Neuronal stem cell (in vitro differentiated cells): ENCODE data around the gene MARK2.

ENCODE experiments used
- DNase-seq: peaks from one replicate; pipeline ENCODE4 v3.0.0-alpha.2; 2013; ENCODE audit warnings: low spot score
- H2AFZ ChIP-seq: one replicate; pipeline ENCODE4 v1.6.1; 2013; ENCODE audit warnings: mild to moderate bottlenecking, low read length, inconsistent platforms
- H2AK5ac ChIP-seq: 2 replicates; pipeline ENCODE4 v1.6.1; 2013; ENCODE audit warnings: low read depth, mild to moderate bottlenecking, inconsistent platforms, low read length, moderate library complexity, mixed read lengths
- H2BK120ac ChIP-seq: 2 replicates; pipeline ENCODE4 v1.6.1; 2013; ENCODE audit warnings: low read depth, mild to moderate bottlenecking, inconsistent platforms, low read length, moderate library complexity, mixed read lengths
- H2BK12ac ChIP-seq: one replicate; pipeline ENCODE4 v1.6.1; 2013; ENCODE audit warnings: low read length, inconsistent platforms
- H2BK15ac ChIP-seq: 2 replicates; pipeline ENCODE4 v1.6.1; 2013; ENCODE audit warnings: mild to moderate bottlenecking, low read length, inconsistent platforms, mixed read lengths
- H2BK5ac ChIP-seq: one replicate; pipeline ENCODE4 v1.6.1; 2013; ENCODE audit warnings: inconsistent platforms, mild to moderate bottlenecking, low read length, moderate library complexity
- H3K14ac ChIP-seq: one replicate; pipeline ENCODE4 v1.6.1; 2013; ENCODE audit warnings: low read length, inconsistent platforms
- H3K18ac ChIP-seq: 2 replicates; pipeline ENCODE4 v1.6.1; 2013; ENCODE audit warnings: low read length, inconsistent platforms
- H3K23ac ChIP-seq: 2 replicates; pipeline ENCODE4 v1.6.1; 2013; ENCODE audit warnings: low read depth, mild to moderate bottlenecking, mixed read lengths, low read length, inconsistent platforms; ENCODE audit not compliant: poor library complexity
- H3K27ac ChIP-seq: replicated peaks from 3 replicates; pipeline ENCODE4 v1.5.1; 2013; ENCODE audit warnings: low read length, inconsistent platforms
- H3K27me3 ChIP-seq, 3 experiments: 2 replicates each; pipeline ENCODE4 v1.6.1; 2013; ENCODE audit warnings: low read length in 3 of 3, mild to moderate bottlenecking in 2 of 3, inconsistent platforms in 1 of 3, low read depth in 1 of 3, mixed read lengths in 1 of 3, moderate library complexity in 1 of 3; ENCODE audit not compliant: control insufficient read depth in 3 of 3, insufficient read depth in 3 of 3
- H3K36me3 ChIP-seq, 2 donors: replicated peaks in 1 of 2; 2 replicates each; pipeline ENCODE4 v1.6.1; 2013; ENCODE audit warnings: low read length in 2 of 2; ENCODE audit not compliant: control insufficient read depth in 2 of 2, insufficient read depth in 2 of 2
- H3K4ac ChIP-seq: 2 replicates; pipeline ENCODE4 v1.6.1; 2013; ENCODE audit warnings: inconsistent platforms, mild to moderate bottlenecking, low read length, moderate library complexity
- H3K4me1 ChIP-seq, 2 donors: 1 replicate in 1 of 2; 2 replicates in 1 of 2; pipeline ENCODE4 v1.6.1; 2013; ENCODE audit warnings: low read length in 2 of 2, low read depth in 1 of 2; ENCODE audit not compliant: control insufficient read depth in 2 of 2, insufficient read depth in 1 of 2
- H3K4me2 ChIP-seq: one replicate; pipeline ENCODE4 v1.6.1; 2013; ENCODE audit warnings: mild to moderate bottlenecking, low read length, inconsistent platforms; ENCODE audit not compliant: insufficient read depth, poor library complexity, severe bottlenecking
- H3K4me3 ChIP-seq, 2 donors: 2 replicates each; pipeline ENCODE4 v1.5.1; 2013; ENCODE audit warnings: low read length in 2 of 2, mild to moderate bottlenecking in 2 of 2, inconsistent platforms in 1 of 2, moderate library complexity in 1 of 2
- H3K79me1 ChIP-seq: one replicate; pipeline ENCODE4 v1.6.1; 2013; ENCODE audit warnings: low read depth, mild to moderate bottlenecking, inconsistent platforms, low read length, moderate library complexity
- H3K9ac ChIP-seq: one replicate; pipeline ENCODE4 v1.6.1; 2013; ENCODE audit warnings: mild to moderate bottlenecking, low read depth, low read length, inconsistent platforms; ENCODE audit not compliant: poor library complexity
- H3K9me3 ChIP-seq, 2 donors: replicated peaks in 1 of 2; 2 replicates each; pipeline versions ENCODE3 to v1.6.1; 2013; ENCODE audit warnings: low read length in 2 of 2, mild to moderate bottlenecking in 2 of 2, inconsistent platforms in 1 of 2, low read depth in 1 of 2, mixed read lengths in 1 of 2, moderate library complexity in 1 of 2; ENCODE audit not compliant: control insufficient read depth in 2 of 2, insufficient read depth in 1 of 2
- H4K8ac ChIP-seq: one replicate; pipeline ENCODE4 v1.6.1; 2013; ENCODE audit warnings: low read depth, mild to moderate bottlenecking, inconsistent platforms, low read length, moderate library complexity
- H4K91ac ChIP-seq: one replicate; pipeline ENCODE4 v1.6.1; 2013; ENCODE audit warnings: low read length, low read depth, mild to moderate bottlenecking, inconsistent platforms; ENCODE audit not compliant: poor library complexity
- WGBS, 2 donors: extraction: QIAGEN DNeasy Blood & Tissue Kit; methylation state at CpG; one replicate each; pipeline ENCODE4 v1.1.7; 2013; ENCODE audit warnings: missing lambda C conversion rate in 2 of 2, mixed read lengths in 1 of 2; ENCODE audit not compliant: insufficient read length in 2 of 2, insufficient replicate concordance in 1 of 2; ENCODE audit errors: extremely low coverage in 2 of 2; 5-methylcytosine and 5-hydroxymethylcytosine counted together

MARK2 gene

GRCh38 chr11:63871962-63872799, 33.3 kb downstream of the MARK2 start:
- H3K27ac ChIP-seq = no peak overlapping the region
- DNase-seq = no peak

GRCh38 chr11:63872800-63873197, 33.9 kb downstream of the MARK2 start:
- no peak overlapping the region for H3K18ac ChIP-seq
- no peak overlapping the region for H2AFZ ChIP-seq
- no peak overlapping the region for H2BK12ac ChIP-seq
- no peak overlapping the region for H4K8ac ChIP-seq
- H2BK120ac ChIP-seq = no peak overlapping the region
- no peak overlapping the region for H2AK5ac ChIP-seq
- H3K14ac ChIP-seq = no peak overlapping the region
- no peak overlapping the region for H3K23ac ChIP-seq
- no peak overlapping the region for H3K9ac ChIP-seq
- no peak for DNase-seq
- no CpG with 5 or more reads among the region's 5 CpGs for WGBS, 2 donors
- no peak overlapping the region for H3K27ac ChIP-seq
- H3K4me1 ChIP-seq = peaks cover 6 to 8% of the 10 kb centered on the region in 2 donors
- no peak overlapping the region for H2BK15ac ChIP-seq
- no peak overlapping the region for H3K4me3 ChIP-seq
- H3K9me3 ChIP-seq = peaks cover 0 to under 1% of the 10 kb centered on the region in 2 donors
- H3K36me3 ChIP-seq = peaks cover 4 to 8% of the 10 kb centered on the region in 2 donors
- no peak overlapping the region for H4K91ac ChIP-seq
- H3K4me2 ChIP-seq = no peak overlapping the region
- no peaks in the 10 kb centered on the region for H3K27me3 ChIP-seq
- H2BK5ac ChIP-seq = no peak overlapping the region
- H3K4ac ChIP-seq = no peak overlapping the region
- H3K79me1 ChIP-seq = peaks cover 7% of the 10 kb centered on the region

More at GRCh38 chr11:63871962-63872799, 33.3 kb downstream of the MARK2 start:
- Histone ChIP-seq H3K9ac (peak overlapping the region; percentile 1), H3K14ac (no peak overlapping the region), H4K91ac (no peak overlapping the region), H3K4ac (no peak overlapping the region), H4K8ac (no peak overlapping the region), H3K36me3 (peaks cover 4 to 12% of the 10 kb centered on the region in 2 donors), H3K18ac (no peak overlapping the region), H2BK120ac (no peak overlapping the region), H2BK15ac (no peak overlapping the region), H3K4me1 (peaks cover 6 to 7% of the 10 kb centered on the region in 2 donors), H3K9me3 (no peaks in the 10 kb centered on the region), H3K4me2 (no peak overlapping the region), H3K79me1 (peaks cover 7% of the 10 kb centered on the region), H2BK12ac (no peak overlapping the region), H2AFZ (no peak overlapping the region), H2BK5ac (no peak overlapping the region), H3K27me3 (no peaks in the 10 kb centered on the region), H3K4me3 (no peak overlapping the region), H3K23ac (no peak overlapping the region), H2AK5ac (no peak overlapping the region)
- WGBS, 2 donors = no CpG with 5 or more reads among the region's 11 CpGs

GRCh38 chr11:63873311-63873710, 34.4 kb downstream of the MARK2 start:
- Histone ChIP-seq H2AK5ac (no peak overlapping the region), H2BK12ac (no peak overlapping the region), H4K8ac (no peak overlapping the region), H3K23ac (no peak overlapping the region), H2BK120ac (no peak overlapping the region), H3K4me3 (no peak overlapping the region), H3K36me3 (peaks cover 4 to 5% of the 10 kb centered on the region in 2 donors), H2BK15ac (no peak overlapping the region), H3K4ac (no peak overlapping the region), H3K27ac (no peak overlapping the region), H2BK5ac (no peak overlapping the region), H3K14ac (no peak overlapping the region), H3K79me1 (peaks cover 6% of the 10 kb centered on the region), H3K9ac (no peak overlapping the region), H3K27me3 (no peaks in the 10 kb centered on the region), H3K18ac (no peak overlapping the region), H2AFZ (no peak overlapping the region), H3K9me3 (peaks cover 0 to 2% of the 10 kb centered on the region in 2 donors), H4K91ac (no peak overlapping the region), H3K4me1 (peaks cover 6 to 10% of the 10 kb centered on the region in 2 donors), H3K4me2 (no peak overlapping the region)
- no peak for DNase-seq
- no CpG with 5 or more reads among the region's 5 CpGs for WGBS, 2 donors

GRCh38 chr11:63874511-63874910, 35.6 kb downstream of the MARK2 start:
- Histone ChIP-seq H3K27ac (no peak overlapping the region), H3K4me1 (peaks cover 6 to 13% of the 10 kb centered on the region in 2 donors), H2BK12ac (no peak overlapping the region), H3K4ac (no peak overlapping the region), H3K9me3 (peaks cover 0 to 2% of the 10 kb centered on the region in 2 donors), H3K36me3 (peaks cover 2 to 4% of the 10 kb centered on the region in 2 donors), H3K4me3 (no peak overlapping the region), H3K14ac (no peak overlapping the region), H3K18ac (no peak overlapping the region), H3K4me2 (no peak overlapping the region), H2AFZ (no peak overlapping the region), H3K79me1 (peaks cover 3% of the 10 kb centered on the region), H3K27me3 (no peaks in the 10 kb centered on the region), H3K9ac (no peak overlapping the region), H3K23ac (no peak overlapping the region), H2BK5ac (no peak overlapping the region), H2AK5ac (no peak overlapping the region), H4K91ac (no peak overlapping the region), H2BK15ac (no peak overlapping the region), H4K8ac (no peak overlapping the region), H2BK120ac (no peak overlapping the region)
- DNase-seq = no peak
- WGBS, 2 donors = no CpG with 5 or more reads among the region's 6 CpGs
